Measurements from ENCODE around the gene MYO1F.

The MYO1F gene

DNA sequence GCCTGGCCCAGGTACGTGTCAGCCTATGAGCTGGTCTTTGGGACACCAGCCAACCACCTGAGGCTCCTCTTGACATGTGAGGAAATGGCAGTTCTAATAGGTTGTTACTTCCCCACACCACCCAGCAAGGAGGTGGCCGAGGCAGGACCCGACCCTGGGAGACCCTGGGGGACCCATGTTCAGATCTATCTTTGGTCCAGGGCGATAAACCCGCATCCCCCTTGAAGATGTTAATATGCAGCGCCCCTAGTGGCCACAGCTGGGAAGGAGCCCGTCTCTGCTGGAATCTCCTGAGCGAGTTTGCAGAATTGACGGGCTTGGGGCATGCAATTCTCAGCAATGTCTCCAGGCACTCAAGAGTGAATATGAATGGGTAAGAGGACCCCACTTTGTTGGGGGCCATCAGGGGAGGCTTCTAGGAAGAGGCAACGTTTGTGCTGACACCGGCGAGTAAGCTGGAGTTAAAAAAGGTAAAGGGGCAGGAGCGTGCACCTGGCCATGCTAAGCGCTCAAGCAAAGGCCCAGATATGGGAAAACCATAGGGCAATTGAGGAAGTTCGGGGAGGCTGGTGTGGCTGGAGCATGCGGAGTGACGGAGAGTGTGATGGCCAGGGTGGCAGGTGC lies 1.5 kb upstream of the MYO1F start:
- Histone ChIP-seq H3K14ac (ENCODE audit: low read length) (no peak overlapping the region), H2BK5ac (ENCODE audit: low read length) (no peak overlapping the region), H2BK12ac (ENCODE audit: low read length) (no peak overlapping the region), H2AK5ac (ENCODE audit: low read depth, low read length) (no peak overlapping the region), H3K79me1 (ENCODE audit: low read depth, low read length) (peaks cover 2% of the 10 kb centered on the region), H4K8ac (ENCODE audit: low read depth, low read length) (no peak overlapping the region), H3K4ac (ENCODE audit: low read length) (no peak overlapping the region), H3K9me3 (replicated peaks in 1 of 2; ENCODE audit: control insufficient read depth in 2 of 2, insufficient read depth in 1 of 2, low read depth in 1 of 2, low read length in 2 of 2) (no peaks in the 10 kb centered on the region), H3K18ac (ENCODE audit: low read length) (no peak overlapping the region), H3K27ac (replicated peaks; ENCODE audit: low read length) (no peak overlapping the region), H3K4me3 (ENCODE audit: low read length in 2 of 2) (no peak overlapping the region), H4K91ac (ENCODE audit: low read depth, low read length, poor library complexity) (no peak overlapping the region), H2BK15ac (ENCODE audit: low read length) (no peak overlapping the region), H3K23ac (ENCODE audit: low read depth, low read length, poor library complexity) (no peak overlapping the region), H3K4me1 (ENCODE audit: control insufficient read depth in 2 of 2, insufficient read depth in 1 of 2, low read depth in 1 of 2, low read length in 2 of 2) (peaks cover 5 to 6% of the 10 kb centered on the region in 2 donors), H3K4me2 (ENCODE audit: insufficient read depth, low read length, poor library complexity, severe bottlenecking) (no peak overlapping the region), H3K9ac (ENCODE audit: low read depth, low read length, poor library complexity) (no peak overlapping the region), H3K27me3 (ENCODE audit: control insufficient read depth in 3 of 3, insufficient read depth in 3 of 3, low read depth in 1 of 3, low read length in 3 of 3) (peaks cover 0 to 7% (median 3%) of the 10 kb centered on the region in 3 experiments), H2BK120ac (ENCODE audit: low read depth, low read length) (no peak overlapping the region), H2AFZ (ENCODE audit: low read length) (no peak overlapping the region), H3K36me3 (replicated peaks in 1 of 2; ENCODE audit: control insufficient read depth in 2 of 2, insufficient read depth in 2 of 2, low read length in 2 of 2) (no peaks in the 10 kb centered on the region)
- no CpG with 5 or more reads among the region's 17 CpGs for WGBS, 2 donors (ENCODE audit: extremely low coverage in 2 of 2, insufficient read length in 2 of 2, insufficient replicate concordance in 1 of 2)
- DNase-seq (ENCODE audit: low spot score) = peak; percentile 76

GRCh38 chr19:8577741-8578140 lies 499 bp upstream of the MYO1F start:
- H2BK120ac ChIP-seq (ENCODE audit: low read depth, low read length) = no peak overlapping the region
- H3K27ac ChIP-seq (replicated peaks; ENCODE audit: low read length) = no peak overlapping the region
- no peak overlapping the region for H3K4ac ChIP-seq (ENCODE audit: low read length)
- H2BK5ac ChIP-seq (ENCODE audit: low read length) = no peak overlapping the region
- no peaks in the 10 kb centered on the region for H3K36me3 ChIP-seq (replicated peaks in 1 of 2; ENCODE audit: control insufficient read depth in 2 of 2, insufficient read depth in 2 of 2, low read length in 2 of 2)
- H3K14ac ChIP-seq (ENCODE audit: low read length) = no peak overlapping the region
- no peak overlapping the region for H2BK15ac ChIP-seq (ENCODE audit: low read length)
- H2AFZ ChIP-seq (ENCODE audit: low read length) = no peak overlapping the region
- no peak overlapping the region for H3K4me3 ChIP-seq (ENCODE audit: low read length in 2 of 2)
- WGBS, 2 donors (ENCODE audit: extremely low coverage in 2 of 2, insufficient read length in 2 of 2, insufficient replicate concordance in 1 of 2) = no CpG with 5 or more reads among the region's 4 CpGs
- no peak overlapping the region for H3K18ac ChIP-seq (ENCODE audit: low read length)
- peaks cover 2% of the 10 kb centered on the region for H3K79me1 ChIP-seq (ENCODE audit: low read depth, low read length)
- no peak overlapping the region for H2BK12ac ChIP-seq (ENCODE audit: low read length)
- H3K27me3 ChIP-seq (ENCODE audit: control insufficient read depth in 3 of 3, insufficient read depth in 3 of 3, low read depth in 1 of 3, low read length in 3 of 3) = peaks cover 0 to 7% (median 3%) of the 10 kb centered on the region in 3 experiments
- H3K9me3 ChIP-seq (replicated peaks in 1 of 2; ENCODE audit: control insufficient read depth in 2 of 2, insufficient read depth in 1 of 2, low read depth in 1 of 2, low read length in 2 of 2) = no peaks in the 10 kb centered on the region
- H3K4me1 ChIP-seq (ENCODE audit: control insufficient read depth in 2 of 2, insufficient read depth in 1 of 2, low read depth in 1 of 2, low read length in 2 of 2) = peaks cover 5 to 6% of the 10 kb centered on the region in 2 donors
- peak overlapping the region; percentile 81 for H2AK5ac ChIP-seq (ENCODE audit: low read depth, low read length)
- no peak overlapping the region for H4K91ac ChIP-seq (ENCODE audit: low read depth, low read length, poor library complexity)
- H3K23ac ChIP-seq (ENCODE audit: low read depth, low read length, poor library complexity) = no peak overlapping the region
- no peak overlapping the region for H3K9ac ChIP-seq (ENCODE audit: low read depth, low read length, poor library complexity)
- no peak overlapping the region for H4K8ac ChIP-seq (ENCODE audit: low read depth, low read length)
- H3K4me2 ChIP-seq (ENCODE audit: insufficient read depth, low read length, poor library complexity, severe bottlenecking) = no peak overlapping the region
- DNase-seq (ENCODE audit: low spot score) = no peak

DNA sequence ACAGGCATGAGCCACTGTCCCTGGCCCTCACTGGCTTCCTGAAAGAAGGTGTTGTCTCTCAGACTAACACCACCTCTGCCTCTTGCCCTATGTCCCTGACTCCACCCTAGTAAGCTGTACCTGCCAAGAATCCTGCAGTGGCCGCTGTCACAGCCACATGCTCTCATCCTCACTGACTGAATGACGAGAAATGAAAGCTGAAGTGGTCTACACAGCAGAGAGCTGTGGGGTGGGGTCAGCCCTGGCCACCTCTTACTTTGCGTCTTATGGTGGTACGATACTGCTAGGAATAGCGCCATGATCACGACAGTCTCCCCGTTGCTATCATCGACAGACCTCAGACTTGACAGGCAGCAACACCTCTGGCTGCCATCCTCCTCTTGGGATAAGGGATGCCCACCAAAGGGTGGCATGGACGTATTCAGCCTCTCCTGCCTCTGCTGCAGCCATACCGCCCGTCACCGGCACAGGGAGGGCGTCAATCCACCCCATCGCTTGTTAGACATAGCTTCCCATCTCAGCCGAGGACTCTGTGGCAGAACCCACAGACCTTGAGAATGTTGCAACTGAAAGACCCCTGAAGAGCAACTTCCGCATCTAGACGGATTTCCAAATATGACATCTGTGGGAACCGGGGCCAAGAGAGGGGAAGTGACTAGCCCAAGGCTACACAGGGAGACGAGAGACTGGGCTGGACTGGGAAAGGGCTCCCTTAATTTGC lies 809 bp downstream of the MYO1F start:
- H3K4me2 ChIP-seq (ENCODE audit: insufficient read depth, low read length, poor library complexity, severe bottlenecking) = no peak overlapping the region
- H3K9me3 ChIP-seq (replicated peaks in 1 of 2; ENCODE audit: control insufficient read depth in 2 of 2, insufficient read depth in 1 of 2, low read depth in 1 of 2, low read length in 2 of 2) = no peaks in the 10 kb centered on the region
- H3K79me1 ChIP-seq (ENCODE audit: low read depth, low read length) = peaks cover 2% of the 10 kb centered on the region
- H3K4ac ChIP-seq (ENCODE audit: low read length) = peak overlapping the region; percentile 53
- H3K9ac ChIP-seq (ENCODE audit: low read depth, low read length, poor library complexity) = peak overlapping the region; percentile 24
- H2AK5ac ChIP-seq (ENCODE audit: low read depth, low read length) = peak overlapping the region; percentile 81
- no peak overlapping the region for H2BK120ac ChIP-seq (ENCODE audit: low read depth, low read length)
- H3K4me3 ChIP-seq (ENCODE audit: low read length in 2 of 2) = peak overlapping the region in 1 of 2 donors; percentile 58
- WGBS, 2 donors (ENCODE audit: extremely low coverage in 2 of 2, insufficient read length in 2 of 2, insufficient replicate concordance in 1 of 2) = no CpG with 5 or more reads among the region's 19 CpGs
- H3K14ac ChIP-seq (ENCODE audit: low read length) = no peak overlapping the region
- DNase-seq (ENCODE audit: low spot score) = no peak
- no peak overlapping the region for H3K27ac ChIP-seq (replicated peaks; ENCODE audit: low read length)
- no peak overlapping the region for H4K91ac ChIP-seq (ENCODE audit: low read depth, low read length, poor library complexity)
- no peak overlapping the region for H2BK5ac ChIP-seq (ENCODE audit: low read length)
- H2BK15ac ChIP-seq (ENCODE audit: low read length) = peak overlapping the region; percentile 26
- H3K4me1 ChIP-seq (ENCODE audit: control insufficient read depth in 2 of 2, insufficient read depth in 1 of 2, low read depth in 1 of 2, low read length in 2 of 2) = peaks cover 5 to 6% of the 10 kb centered on the region in 2 donors
- no peaks in the 10 kb centered on the region for H3K36me3 ChIP-seq (replicated peaks in 1 of 2; ENCODE audit: control insufficient read depth in 2 of 2, insufficient read depth in 2 of 2, low read length in 2 of 2)
- no peak overlapping the region for H3K23ac ChIP-seq (ENCODE audit: low read depth, low read length, poor library complexity)
- no peak overlapping the region for H2AFZ ChIP-seq (ENCODE audit: low read length)
- H4K8ac ChIP-seq (ENCODE audit: low read depth, low read length) = no peak overlapping the region
- H3K18ac ChIP-seq (ENCODE audit: low read length) = peak overlapping the region; percentile 6
- peaks cover 0 to 7% (median 3%) of the 10 kb centered on the region in 3 experiments for H3K27me3 ChIP-seq (ENCODE audit: control insufficient read depth in 3 of 3, insufficient read depth in 3 of 3, low read depth in 1 of 3, low read length in 3 of 3)
- H2BK12ac ChIP-seq (ENCODE audit: low read length) = no peak overlapping the region

- Histone ChIP-seq H4K91ac (ENCODE audit: low read depth, low read length, poor library complexity) (no peak overlapping the region), H2AFZ (ENCODE audit: low read length) (peak overlapping the region; percentile 76), H3K9ac (ENCODE audit: low read depth, low read length, poor library complexity) (no peak overlapping the region), H3K4me3 (ENCODE audit: low read length in 2 of 2) (no peak overlapping the region), H3K27ac (replicated peaks; ENCODE audit: low read length) (no peak overlapping the region), H2AK5ac (ENCODE audit: low read depth, low read length) (no peak overlapping the region), H2BK120ac (ENCODE audit: low read depth, low read length) (no peak overlapping the region), H3K27me3 (ENCODE audit: control insufficient read depth in 3 of 3, insufficient read depth in 3 of 3, low read depth in 1 of 3, low read length in 3 of 3) (peaks cover 0 to 7% (median 3%) of the 10 kb centered on the region in 3 experiments), H3K14ac (ENCODE audit: low read length) (no peak overlapping the region), H3K36me3 (replicated peaks in 1 of 2; ENCODE audit: control insufficient read depth in 2 of 2, insufficient read depth in 2 of 2, low read length in 2 of 2) (no peaks in the 10 kb centered on the region), H3K4me1 (ENCODE audit: control insufficient read depth in 2 of 2, insufficient read depth in 1 of 2, low read depth in 1 of 2, low read length in 2 of 2) (peaks cover 5 to 6% of the 10 kb centered on the region in 2 donors), H3K4ac (ENCODE audit: low read length) (no peak overlapping the region), H2BK12ac (ENCODE audit: low read length) (no peak overlapping the region), H3K23ac (ENCODE audit: low read depth, low read length, poor library complexity) (no peak overlapping the region), H3K9me3 (replicated peaks in 1 of 2; ENCODE audit: control insufficient read depth in 2 of 2, insufficient read depth in 1 of 2, low read depth in 1 of 2, low read length in 2 of 2) (no peaks in the 10 kb centered on the region), H4K8ac (ENCODE audit: low read depth, low read length) (no peak overlapping the region), H3K79me1 (ENCODE audit: low read depth, low read length) (peaks cover 2% of the 10 kb centered on the region), H3K4me2 (ENCODE audit: insufficient read depth, low read length, poor library complexity, severe bottlenecking) (no peak overlapping the region), H3K18ac (ENCODE audit: low read length) (no peak overlapping the region), H2BK5ac (ENCODE audit: low read length) (no peak overlapping the region), H2BK15ac (ENCODE audit: low read length) (no peak overlapping the region)
- no CpG with 5 or more reads among the region's 10 CpGs for WGBS, 2 donors (ENCODE audit: extremely low coverage in 2 of 2, insufficient read length in 2 of 2, insufficient replicate concordance in 1 of 2)
- no peak for DNase-seq (ENCODE audit: low spot score)
These were observed 1.7 kb downstream of the MYO1F start for GRCh38 chr19:8575467-8575997.
